ENCODE results near the gene FAM90A1.
"Not testable (repeated sequence)": the region's sequence is repeated elsewhere in the genome, so short reads cannot be mapped to it uniquely, and the experiment has no call there.

FAM90A1 gene

GRCh38 chr12:8231049-8231448 is 3.6 kb upstream of the FAM90A1 start:
- H3K9ac ChIP-seq (ENCODE audit: low read length); H3K4me1 ChIP-seq (ENCODE audit: control insufficient read depth, insufficient read depth, low read length); H3K4me3 ChIP-seq (ENCODE audit: low read length); H3K9me3 ChIP-seq (ENCODE audit: control insufficient read depth, low read length); H3K36me3 ChIP-seq (ENCODE audit: control insufficient read depth, insufficient read depth, low read length, severe bottlenecking); H3K27me3 ChIP-seq (replicated peaks; ENCODE audit: control insufficient read depth, insufficient read depth, low read length); DNase-seq (ENCODE audit: low read depth): not testable (repeated sequence)

- DNase-seq (ENCODE audit: low read depth); H3K9ac ChIP-seq (ENCODE audit: low read length); H3K9me3 ChIP-seq (ENCODE audit: control insufficient read depth, low read length); H3K4me3 ChIP-seq (ENCODE audit: low read length); H3K36me3 ChIP-seq (ENCODE audit: control insufficient read depth, insufficient read depth, low read length, severe bottlenecking); H3K27me3 ChIP-seq (replicated peaks; ENCODE audit: control insufficient read depth, insufficient read depth, low read length); H3K4me1 ChIP-seq (ENCODE audit: control insufficient read depth, insufficient read depth, low read length): not testable (repeated sequence)
Measured at GRCh38 chr12:8229486-8229885, 2.1 kb upstream of the FAM90A1 start.

GRCh38 chr12:8228607-8229006 is 1.2 kb upstream of the FAM90A1 start:
- not testable (repeated sequence) for H3K9ac ChIP-seq (ENCODE audit: low read length); H3K4me1 ChIP-seq (ENCODE audit: control insufficient read depth, insufficient read depth, low read length); H3K9me3 ChIP-seq (ENCODE audit: control insufficient read depth, low read length); H3K27me3 ChIP-seq (replicated peaks; ENCODE audit: control insufficient read depth, insufficient read depth, low read length); H3K4me3 ChIP-seq (ENCODE audit: low read length); H3K36me3 ChIP-seq (ENCODE audit: control insufficient read depth, insufficient read depth, low read length, severe bottlenecking); DNase-seq (ENCODE audit: low read depth)

- not testable (repeated sequence) for H3K9me3 ChIP-seq (ENCODE audit: control insufficient read depth, low read length); H3K4me1 ChIP-seq (ENCODE audit: control insufficient read depth, insufficient read depth, low read length); DNase-seq (ENCODE audit: low read depth); H3K9ac ChIP-seq (ENCODE audit: low read length); H3K36me3 ChIP-seq (ENCODE audit: control insufficient read depth, insufficient read depth, low read length, severe bottlenecking); H3K27me3 ChIP-seq (replicated peaks; ENCODE audit: control insufficient read depth, insufficient read depth, low read length); H3K4me3 ChIP-seq (ENCODE audit: low read length)
Measured at GRCh38 chr12:8227732-8228077, 287 bp upstream of the FAM90A1 start.

GRCh38 chr12:8226355-8226754 is 1.1 kb downstream of the FAM90A1 start:
- H3K27me3 ChIP-seq (replicated peaks; ENCODE audit: control insufficient read depth, insufficient read depth, low read length), result peaks cover 4% of the 10 kb centered on the region
- H3K9me3 ChIP-seq (ENCODE audit: control insufficient read depth, low read length), result no peaks in the 10 kb centered on the region
- H3K9ac ChIP-seq (ENCODE audit: low read length), result no peak overlapping the region
- no peak for DNase-seq (ENCODE audit: low read depth)
- no peaks in the 10 kb centered on the region for H3K4me1 ChIP-seq (ENCODE audit: control insufficient read depth, insufficient read depth, low read length)
- H3K36me3 ChIP-seq (ENCODE audit: control insufficient read depth, insufficient read depth, low read length, severe bottlenecking), result no peaks in the 10 kb centered on the region
- H3K4me3 ChIP-seq (ENCODE audit: low read length), result no peak overlapping the region

DNA sequence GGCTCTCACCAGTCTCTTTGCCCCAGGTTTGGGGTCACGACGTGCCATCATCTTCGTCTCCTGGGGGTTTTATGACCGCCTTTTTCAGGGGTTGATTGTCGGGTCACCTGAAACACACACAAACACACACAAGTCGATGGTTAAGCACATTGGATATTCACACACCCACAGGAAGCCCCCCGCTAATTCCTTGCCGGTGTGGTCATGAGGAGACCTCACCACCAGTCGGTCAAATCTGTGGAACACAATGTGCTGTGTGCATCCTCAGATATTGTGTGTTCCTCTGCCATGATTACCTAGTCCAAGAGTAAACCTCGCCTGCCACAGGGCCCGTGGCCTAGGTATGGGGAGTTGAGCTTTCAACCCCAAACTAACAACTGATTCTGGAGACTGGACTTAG is 2.6 kb downstream of the FAM90A1 start:
- not testable (repeated sequence) for H3K9me3 ChIP-seq (ENCODE audit: control insufficient read depth, low read length); DNase-seq (ENCODE audit: low read depth); H3K9ac ChIP-seq (ENCODE audit: low read length); H3K27me3 ChIP-seq (replicated peaks; ENCODE audit: control insufficient read depth, insufficient read depth, low read length); H3K4me1 ChIP-seq (ENCODE audit: control insufficient read depth, insufficient read depth, low read length); H3K4me3 ChIP-seq (ENCODE audit: low read length); H3K36me3 ChIP-seq (ENCODE audit: control insufficient read depth, insufficient read depth, low read length, severe bottlenecking)

DNA sequence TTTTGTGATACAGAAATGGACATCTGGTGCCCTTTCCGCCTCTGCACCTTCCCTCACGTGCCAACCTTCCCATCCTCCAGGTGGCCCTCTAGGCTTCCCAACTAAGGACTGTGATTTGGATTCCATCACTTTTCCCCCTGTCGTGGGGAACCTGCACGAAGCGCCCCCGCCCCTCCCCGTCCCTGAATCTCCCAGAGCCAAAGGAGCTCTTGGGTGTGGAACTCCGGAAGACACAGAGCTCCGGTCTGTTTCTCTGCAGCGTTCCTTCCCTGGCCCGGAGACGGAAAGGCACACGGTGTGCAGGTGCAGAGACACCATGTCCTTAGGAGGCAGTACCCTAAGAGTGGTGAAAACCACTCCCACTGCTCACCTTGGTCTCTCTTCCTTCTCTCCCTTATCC is 3.8 kb downstream of the FAM90A1 start:
- H3K27me3 ChIP-seq (replicated peaks; ENCODE audit: control insufficient read depth, insufficient read depth, low read length); H3K4me3 ChIP-seq (ENCODE audit: low read length); H3K4me1 ChIP-seq (ENCODE audit: control insufficient read depth, insufficient read depth, low read length); H3K9me3 ChIP-seq (ENCODE audit: control insufficient read depth, low read length); DNase-seq (ENCODE audit: low read depth); H3K9ac ChIP-seq (ENCODE audit: low read length); H3K36me3 ChIP-seq (ENCODE audit: control insufficient read depth, insufficient read depth, low read length, severe bottlenecking): not testable (repeated sequence)

DNA sequence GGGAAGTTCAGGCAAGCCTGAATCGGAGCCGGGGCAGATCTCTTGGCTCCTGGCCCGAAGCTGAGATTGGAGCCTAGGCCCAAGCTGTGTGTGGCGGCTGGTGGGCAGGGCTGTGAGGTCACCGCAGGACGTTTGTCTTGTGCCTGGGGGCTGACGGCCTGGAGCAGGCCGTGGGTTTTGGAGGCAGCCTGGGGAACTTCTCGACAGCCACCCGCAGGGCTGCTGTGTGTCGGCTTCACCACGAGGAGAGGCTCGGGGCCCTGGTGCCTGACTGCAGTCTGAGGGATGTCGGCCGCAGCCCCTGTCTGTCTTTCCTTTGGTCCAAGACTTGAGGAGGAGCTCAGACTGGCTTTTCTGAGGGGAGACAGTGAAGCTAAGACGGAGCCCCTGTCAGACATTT is 5.1 kb downstream of the FAM90A1 start:
- H3K27me3 ChIP-seq (replicated peaks; ENCODE audit: control insufficient read depth, insufficient read depth, low read length); DNase-seq (ENCODE audit: low read depth); H3K36me3 ChIP-seq (ENCODE audit: control insufficient read depth, insufficient read depth, low read length, severe bottlenecking); H3K4me1 ChIP-seq (ENCODE audit: control insufficient read depth, insufficient read depth, low read length); H3K4me3 ChIP-seq (ENCODE audit: low read length); H3K9me3 ChIP-seq (ENCODE audit: control insufficient read depth, low read length); H3K9ac ChIP-seq (ENCODE audit: low read length): not testable (repeated sequence)

- DNase-seq (ENCODE audit: low read depth); H3K36me3 ChIP-seq (ENCODE audit: control insufficient read depth, insufficient read depth, low read length, severe bottlenecking); H3K9me3 ChIP-seq (ENCODE audit: control insufficient read depth, low read length); H3K4me1 ChIP-seq (ENCODE audit: control insufficient read depth, insufficient read depth, low read length); H3K4me3 ChIP-seq (ENCODE audit: low read length); H3K9ac ChIP-seq (ENCODE audit: low read length); H3K27me3 ChIP-seq (replicated peaks; ENCODE audit: control insufficient read depth, insufficient read depth, low read length): not testable (repeated sequence)
Measured at GRCh38 chr12:8221844-8222243, 5.6 kb downstream of the FAM90A1 start.

- not testable (repeated sequence) for H3K4me3 ChIP-seq (ENCODE audit: low read length); H3K27me3 ChIP-seq (replicated peaks; ENCODE audit: control insufficient read depth, insufficient read depth, low read length); H3K9me3 ChIP-seq (ENCODE audit: control insufficient read depth, low read length); H3K4me1 ChIP-seq (ENCODE audit: control insufficient read depth, insufficient read depth, low read length); H3K36me3 ChIP-seq (ENCODE audit: control insufficient read depth, insufficient read depth, low read length, severe bottlenecking); DNase-seq (ENCODE audit: low read depth); H3K9ac ChIP-seq (ENCODE audit: low read length)
Measured at GRCh38 chr12:8221375-8221774, 6.0 kb downstream of the FAM90A1 start.

- not testable (repeated sequence) for H3K27me3 ChIP-seq (replicated peaks; ENCODE audit: control insufficient read depth, insufficient read depth, low read length); H3K4me1 ChIP-seq (ENCODE audit: control insufficient read depth, insufficient read depth, low read length); H3K4me3 ChIP-seq (ENCODE audit: low read length); H3K36me3 ChIP-seq (ENCODE audit: control insufficient read depth, insufficient read depth, low read length, severe bottlenecking); H3K9ac ChIP-seq (ENCODE audit: low read length); H3K9me3 ChIP-seq (ENCODE audit: control insufficient read depth, low read length); DNase-seq (ENCODE audit: low read depth)
Measured at GRCh38 chr12:8218711-8219382, 8.6 kb downstream of the FAM90A1 start.

- DNase-seq (ENCODE audit: low read depth), result peak; percentile 79
- not testable (repeated sequence) for H3K4me1 ChIP-seq (ENCODE audit: control insufficient read depth, insufficient read depth, low read length); H3K27me3 ChIP-seq (replicated peaks; ENCODE audit: control insufficient read depth, insufficient read depth, low read length)
Measured at GRCh38 chr12:8197685-8198308, 29.6 kb downstream of the FAM90A1 start.

More at GRCh38 chr12:8197685-8198308, 29.6 kb downstream of the FAM90A1 start:
- not testable (repeated sequence) for H3K4me3 ChIP-seq (ENCODE audit: low read length); H3K9me3 ChIP-seq (ENCODE audit: control insufficient read depth, low read length); H3K9ac ChIP-seq (ENCODE audit: low read length); H3K36me3 ChIP-seq (ENCODE audit: control insufficient read depth, insufficient read depth, low read length, severe bottlenecking)
